Glomerular endothelial cell (primary cell): Measurements from ENCODE around the gene ALG12. TPM values are rescaled to one million over a fixed set of nuclear protein-coding genes. Genes with fewer than 3 reads are reported as not detected.
"Not testable (repeated sequence)": the region's sequence is repeated elsewhere in the genome, so short reads cannot be mapped to it uniquely, and the experiment has no call there.

Experiments used
- DNase-seq: peaks from one replicate; pipeline ENCODE4 v3.0.0-alpha.2; 2011; ENCODE audit warnings: low read depth, low spot score; ENCODE audit errors: extremely low read depth
- total RNA-seq: library from RNA; depleted of rRNA; stranded (reverse); fragments of >200 nt; gene quantifications from 2 replicates; pipeline ENCODE4 v1.2.3, GENCODE V29; 2015

Gene ALG12
- total RNA-seq, 1 donor from 2014 or later = 14.5 TPM

- DNase-seq = no peak
Observed at GRCh38 chr22:49947296-49947622, 29.0 kb upstream of the ALG12 start.

DNA sequence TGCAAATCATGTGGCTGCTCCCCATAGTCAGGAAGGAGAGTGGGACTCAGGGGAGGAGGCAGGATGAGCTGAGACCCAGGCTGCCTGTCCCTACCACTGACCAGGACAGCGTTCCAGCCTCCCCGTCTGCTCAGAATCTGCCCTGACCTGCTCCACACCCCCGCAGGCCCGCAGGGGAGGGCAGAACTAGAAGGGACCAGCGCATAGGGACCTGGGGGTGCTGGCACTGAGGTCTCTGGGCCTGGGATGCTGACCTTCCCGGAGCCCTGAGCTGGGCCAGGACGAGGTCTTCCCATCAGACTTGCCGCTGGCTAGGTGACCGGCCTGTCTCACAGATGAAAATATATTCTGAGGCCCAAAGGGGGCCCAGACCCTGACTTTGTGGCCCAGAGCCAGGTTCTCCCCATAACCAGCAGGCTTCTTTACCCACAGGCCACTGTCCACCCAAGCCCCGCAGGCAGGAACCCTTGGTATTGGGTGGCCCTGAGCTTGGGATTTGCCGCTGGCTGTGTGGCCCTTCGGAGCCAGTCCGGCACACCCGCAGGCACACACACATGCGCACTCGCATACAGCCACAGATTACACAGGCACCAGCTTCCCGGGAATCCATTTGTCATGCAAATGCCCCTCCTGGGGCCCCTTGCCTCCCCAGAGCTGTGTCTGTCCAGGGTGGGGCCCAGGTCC is 28.5 kb upstream of the ALG12 start:
- no peak for DNase-seq

GRCh38 chr22:49945042-49945794 is 27.0 kb upstream of the ALG12 start:
- DNase-seq = not testable (repeated sequence)

DNA sequence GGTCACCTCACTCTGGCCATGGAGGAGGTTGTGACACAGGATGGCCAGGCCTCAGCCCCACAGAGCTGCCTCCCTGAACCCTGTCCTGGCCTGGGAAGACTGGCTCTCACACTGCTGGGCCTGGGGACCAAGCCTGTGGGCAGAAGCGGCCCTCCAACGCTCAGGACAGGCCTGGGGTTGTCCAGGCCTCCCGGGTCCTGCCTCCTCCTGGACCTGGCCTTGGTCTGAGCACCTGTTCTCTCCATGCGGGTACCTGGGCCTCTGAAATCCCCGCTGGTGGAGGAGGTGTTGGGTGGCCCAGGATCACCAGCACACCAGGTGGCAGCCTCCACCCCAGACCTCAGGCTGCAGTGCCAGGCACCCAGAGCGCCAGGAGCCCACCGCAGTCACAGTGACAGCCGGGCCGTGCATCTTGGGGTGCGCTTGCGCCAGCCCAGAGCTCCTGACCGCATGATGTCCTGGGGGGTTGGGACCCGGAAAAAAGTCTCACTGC is 26.2 kb upstream of the ALG12 start:
- DNase-seq = no peak

- no peak for DNase-seq
Observed at GRCh38 chr22:49943771-49944398, 25.6 kb upstream of the ALG12 start.

- no peak for DNase-seq
Observed at GRCh38 chr22:49943405-49943765, 25.1 kb upstream of the ALG12 start.

GRCh38 chr22:49942565-49943404 is 24.5 kb upstream of the ALG12 start:
- DNase-seq = no peak

GRCh38 chr22:49941507-49942316 is 23.5 kb upstream of the ALG12 start:
- no peak for DNase-seq

DNA sequence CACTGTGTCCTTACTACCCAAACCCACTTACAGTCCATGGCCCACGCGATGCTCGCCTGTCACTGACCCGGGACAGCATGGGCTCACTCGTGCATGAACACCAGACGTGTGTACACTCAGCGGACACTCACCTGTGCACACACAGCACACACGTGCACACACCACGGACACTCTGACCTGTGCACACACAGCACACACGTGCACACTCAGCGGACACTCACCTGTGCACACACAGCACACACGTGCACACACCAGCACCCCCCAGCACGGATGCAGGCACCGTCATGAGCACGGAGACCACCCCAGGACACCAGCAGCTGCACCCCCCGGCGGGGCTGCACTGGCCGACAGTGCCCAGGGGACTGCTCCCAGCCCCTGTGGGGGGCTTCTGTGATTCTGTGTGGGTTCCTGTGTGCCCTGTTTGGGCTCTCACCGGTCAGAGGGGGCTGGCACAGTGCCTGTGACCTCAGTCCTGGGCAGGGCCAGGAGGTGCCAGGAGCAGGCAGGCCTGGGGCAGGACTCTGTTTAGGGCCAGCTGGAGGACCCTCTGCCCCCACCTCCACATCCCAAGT is 20.4 kb upstream of the ALG12 start:
- DNase-seq = no peak

- no peak for DNase-seq
Observed at GRCh38 chr22:49937758-49938564, 19.7 kb upstream of the ALG12 start.

DNA sequence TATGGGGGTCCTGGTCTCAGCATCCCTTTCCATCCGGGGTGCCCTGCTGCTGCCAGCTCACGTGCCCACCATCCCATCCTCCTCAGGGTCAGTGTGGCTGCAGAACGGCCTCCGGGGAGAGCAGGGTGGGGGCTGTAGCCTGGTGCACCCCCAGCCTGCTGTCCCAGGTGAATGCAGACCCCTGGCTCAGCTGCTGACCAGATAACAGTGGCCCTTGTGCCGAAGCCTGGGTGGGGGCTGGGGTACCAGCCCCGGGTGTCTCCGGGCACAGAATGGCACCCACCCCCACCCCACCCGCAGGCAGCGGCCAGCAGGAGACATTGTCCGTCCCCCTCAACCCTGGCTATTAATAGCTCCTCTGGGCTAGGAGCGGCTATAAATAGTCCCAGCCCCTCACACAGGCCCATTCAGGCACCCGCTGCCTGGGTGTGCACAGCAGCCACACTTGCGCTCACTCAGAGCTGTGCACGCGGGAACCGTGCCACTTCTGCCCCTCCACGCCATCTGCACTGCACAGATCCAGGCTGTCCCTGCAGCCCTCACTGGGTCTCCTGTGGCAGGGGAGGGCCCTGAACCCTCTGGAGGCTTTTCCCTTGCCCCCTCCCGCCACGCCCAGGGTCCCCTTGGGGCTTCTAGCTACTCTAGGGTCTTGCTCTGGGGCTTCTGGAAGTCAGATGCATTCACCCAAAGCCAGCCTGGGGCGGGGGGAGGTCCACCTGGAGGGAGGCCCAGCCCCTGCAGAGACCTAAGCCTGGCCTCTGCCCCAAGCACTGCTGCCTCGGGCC is 18.9 kb upstream of the ALG12 start:
- DNase-seq = no peak

DNA sequence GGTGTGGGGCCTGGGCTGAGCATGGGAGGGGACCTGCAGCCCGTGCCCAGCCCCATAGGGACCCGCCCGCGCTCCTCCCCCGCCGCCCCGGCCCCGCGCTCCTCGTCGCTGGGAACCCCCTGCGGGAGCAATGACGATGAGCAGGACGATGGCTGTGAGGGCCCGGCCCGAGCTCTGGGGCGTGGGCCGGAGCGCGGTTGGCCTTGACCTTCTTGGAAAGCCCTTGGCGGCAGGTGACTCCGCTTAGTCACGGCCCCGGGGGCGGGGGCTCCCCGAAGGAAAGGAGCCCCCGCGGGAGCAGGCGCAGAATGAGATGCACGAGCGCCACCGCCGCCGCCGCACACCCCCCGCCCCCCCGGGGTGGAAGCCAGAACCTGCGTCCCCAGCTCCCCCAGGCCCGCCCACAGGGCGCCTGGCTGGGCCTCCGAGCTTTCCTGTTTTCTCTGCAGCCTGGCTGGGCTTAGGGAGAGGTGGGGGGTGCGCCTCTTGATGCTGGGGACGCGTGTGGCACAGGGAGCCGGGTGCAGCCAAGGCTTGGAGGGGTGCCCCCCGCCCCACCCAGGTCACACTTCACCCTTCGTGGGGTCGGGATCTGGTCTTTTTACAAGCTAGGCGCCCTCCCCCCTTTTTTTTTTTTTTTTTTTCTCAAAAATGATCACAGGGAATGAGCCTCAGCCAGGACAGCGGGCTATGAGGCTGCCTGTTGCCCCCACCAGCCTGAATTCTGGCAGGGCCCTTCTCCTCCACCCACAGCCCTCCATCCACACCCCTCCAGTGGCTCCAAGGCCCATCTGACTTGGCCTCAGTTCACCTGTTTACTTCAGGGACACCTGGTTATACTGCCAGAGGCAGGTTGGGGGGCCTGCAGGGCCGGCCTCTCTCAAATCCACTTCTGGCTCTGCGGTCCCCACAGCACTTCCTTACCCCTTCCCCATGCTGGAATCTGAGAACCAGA is 18.1 kb upstream of the ALG12 start:
- no peak for DNase-seq

DNA sequence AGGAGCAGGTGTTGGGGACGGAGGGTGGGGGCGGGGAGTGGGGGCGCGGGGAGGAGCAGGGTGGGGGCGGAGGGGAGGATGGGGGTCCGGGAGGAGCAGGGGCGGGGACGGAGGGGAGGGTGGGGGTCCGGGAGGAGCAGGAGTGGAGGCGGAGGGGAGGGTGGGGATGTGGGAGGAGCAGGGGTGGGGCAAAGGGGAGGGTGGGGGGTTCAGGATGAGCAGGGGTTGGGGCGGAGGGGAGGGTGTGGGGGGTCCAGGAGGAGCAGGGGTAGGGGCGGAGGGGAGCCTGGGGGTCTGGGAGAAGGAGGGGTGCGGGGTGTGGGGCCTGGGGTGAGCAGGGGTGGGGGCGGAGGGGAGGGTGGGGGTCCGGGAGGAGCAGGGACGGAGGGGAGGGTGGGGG is 17.3 kb upstream of the ALG12 start:
- no peak for DNase-seq

- DNase-seq = no peak
Observed at GRCh38 chr22:49934891-49935557, 16.8 kb upstream of the ALG12 start.

GRCh38 chr22:49934160-49934890 is 16.1 kb upstream of the ALG12 start:
- no peak for DNase-seq
